ENCODE results near the gene TFB2M.
A peak's percentile ranks its signal among the peaks of the same experiment; 100 is the strongest.
"Not testable (repeated sequence)": the region's sequence is repeated elsewhere in the genome, so short reads cannot be mapped to it uniquely, and the experiment has no call there.

The TFB2M gene

GRCh38 chr1:246566128-246566812 is at the start of gene TFB2M, which contains the start of gene CNST:
Gene TFB2M (minus strand): TSS chr1:246566261. CDS start chr1:246566138, 123 bp downstream.
Gene CNST (plus strand): TSS chr1:246566456. CDS start chr1:246591563, 25,107 bp downstream.
- TF ChIP-seq CTCF (IDR thresholded peaks at IDR 0.05; ENCODE audit: control insufficient read depth, extremely low read depth, insufficient read depth): no peak
- peak; percentile 98 for DNase-seq (ENCODE audit: low read depth)
- peak within 1 kb of the TSS; percentile 64 for H3K4me3 ChIP-seq (ENCODE audit: low read depth, low read length)

GRCh38 chr1:246613096-246613758 is 47.2 kb upstream of the TFB2M start:
- DNase-seq (ENCODE audit: low read depth): no peak
- H3K4me3 ChIP-seq (ENCODE audit: low read depth, low read length): no peak overlapping the region
- no peak for TF ChIP-seq CTCF (IDR thresholded peaks at IDR 0.05; ENCODE audit: control insufficient read depth, extremely low read depth, insufficient read depth)

- no peak for TF ChIP-seq CTCF (IDR thresholded peaks at IDR 0.05; ENCODE audit: control insufficient read depth, extremely low read depth, insufficient read depth)
- DNase-seq (ENCODE audit: low read depth): no peak
- peak overlapping the region; percentile 13; the same call in 1 of the 2 replicates for H3K4me3 ChIP-seq (ENCODE audit: low read depth, low read length)
These were observed 43.6 kb upstream of the TFB2M start for GRCh38 chr1:246609632-246610031.

DNA sequence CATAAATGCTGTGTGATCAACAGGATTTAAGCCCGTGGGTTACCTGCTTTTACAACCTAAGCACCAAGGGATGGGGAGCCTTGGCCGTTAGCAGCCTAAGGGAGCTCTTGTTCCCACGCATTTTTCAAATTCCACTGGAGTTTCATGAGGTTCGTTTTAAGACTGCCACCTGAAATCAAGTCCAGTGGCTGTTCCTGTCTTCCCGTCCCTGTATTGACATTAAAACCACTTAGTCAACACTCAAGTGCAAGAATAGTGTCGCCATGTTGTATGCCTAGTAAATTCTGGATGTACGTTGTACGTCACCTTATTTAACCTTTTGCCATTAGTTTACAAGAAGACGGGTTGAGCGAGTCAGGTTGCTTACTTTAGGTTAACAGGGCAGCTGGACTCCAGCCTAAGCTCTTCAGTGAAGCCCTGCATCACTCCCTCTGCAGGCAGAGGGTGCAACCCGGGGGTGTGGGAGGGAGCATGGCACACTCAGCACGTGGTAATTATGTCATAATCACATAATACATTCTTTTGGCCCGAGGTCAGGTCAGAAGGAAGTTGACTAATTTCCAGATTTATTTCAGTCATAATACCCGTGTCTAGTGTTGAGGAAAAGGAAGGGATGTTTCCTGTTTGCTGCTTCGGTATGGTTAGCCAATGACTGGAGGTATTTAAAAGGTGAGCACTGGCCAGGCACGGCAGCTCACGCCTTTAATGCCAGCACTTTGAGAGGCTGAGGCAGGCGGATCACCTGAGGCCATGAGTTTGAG is 42.7 kb upstream of the TFB2M start:
- peak; percentile 45 for TF ChIP-seq CTCF (IDR thresholded peaks at IDR 0.05; ENCODE audit: control insufficient read depth, extremely low read depth, insufficient read depth)
- peak; percentile 100 for DNase-seq (ENCODE audit: low read depth)
- peak overlapping the region; percentile 41 for H3K4me3 ChIP-seq (ENCODE audit: low read depth, low read length)

DNA sequence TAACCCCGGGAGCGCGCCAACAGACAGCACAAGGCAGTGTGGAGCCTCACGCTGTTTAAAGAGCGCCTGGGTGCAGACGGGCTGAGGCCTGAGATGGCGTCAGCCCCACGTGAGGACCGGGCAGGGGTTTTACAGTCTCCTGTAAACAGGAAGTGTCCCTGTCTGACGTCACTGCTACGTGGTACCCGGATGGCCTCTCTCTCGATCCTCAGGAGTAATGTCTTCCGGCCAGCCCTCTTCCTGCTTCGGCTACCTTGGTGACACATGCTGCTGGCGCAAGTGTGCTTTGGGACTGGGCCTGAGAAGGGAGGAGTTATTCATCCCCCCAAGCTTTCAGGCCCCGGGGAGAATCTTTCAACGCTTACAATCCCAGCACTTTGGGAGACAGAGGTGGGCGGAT is 41.4 kb upstream of the TFB2M start:
- no peak for DNase-seq (ENCODE audit: low read depth)
- TF ChIP-seq CTCF (IDR thresholded peaks at IDR 0.05; ENCODE audit: control insufficient read depth, extremely low read depth, insufficient read depth): no peak
- no peak overlapping the region for H3K4me3 ChIP-seq (ENCODE audit: low read depth, low read length)

DNA sequence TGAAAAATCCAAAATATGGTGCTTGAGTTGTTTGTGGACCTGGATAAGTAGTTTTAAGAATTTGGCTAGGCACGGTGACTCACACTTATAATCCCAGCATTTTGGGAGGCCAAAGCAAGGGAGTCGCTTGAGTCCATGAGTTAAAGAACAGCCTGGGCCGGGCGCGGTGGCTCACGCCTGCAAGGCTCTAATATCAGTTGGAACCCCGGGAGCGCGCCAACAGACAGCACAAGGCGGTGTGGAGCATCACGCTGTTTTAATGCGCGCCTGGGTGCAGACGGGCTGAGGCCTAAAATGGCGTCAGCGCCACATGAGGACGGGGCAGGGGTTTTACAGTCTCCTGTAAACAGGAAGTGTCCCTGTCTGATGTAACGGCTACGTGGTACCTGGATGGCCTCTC is 39.2 kb upstream of the TFB2M start:
- not testable (repeated sequence) for DNase-seq (ENCODE audit: low read depth); H3K4me3 ChIP-seq (ENCODE audit: low read depth, low read length)

- no peak for DNase-seq (ENCODE audit: low read depth)
- no peak for TF ChIP-seq CTCF (IDR thresholded peaks at IDR 0.05; ENCODE audit: control insufficient read depth, extremely low read depth, insufficient read depth)
- H3K4me3 ChIP-seq (ENCODE audit: low read depth, low read length): no peak overlapping the region
These were observed 36.1 kb upstream of the TFB2M start for GRCh38 chr1:246602194-246602593.
